Fibroblast of the aortic adventitia (primary cell): Measurements from ENCODE around the gene SARS2. TPM values are rescaled to one million over a fixed set of nuclear protein-coding genes. Genes with fewer than 3 reads are reported as not detected.

Source experiments
- DNase-seq: peaks from one replicate; pipeline ENCODE4 v3.0.0-alpha.2; 2010; ENCODE audit warnings: low read depth
- H3K4me3 ChIP-seq: 2 replicates; pipeline ENCODE4 v1.5.1; 2011; ENCODE audit warnings: low read depth, mild to moderate bottlenecking, control low read depth, low read length, moderate library complexity
- total RNA-seq: library from RNA; depleted of rRNA; stranded (reverse); fragments of >200 nt; gene quantifications from 2 replicates; pipeline ENCODE4 v1.2.3, GENCODE V29; 2012; ENCODE audit warnings: low replicate concordance
- TF ChIP-seq, protein P1 (sequence below): IDR thresholded peaks from 2 replicates; pipeline ENCODE4 v1.5.1; 2011; ENCODE audit warnings: mild to moderate bottlenecking, low read length, control low read depth, inconsistent platforms; ENCODE audit not compliant: insufficient read depth

The SARS2 gene
- total RNA-seq, 1 donor, result 15.5 TPM

DNA sequence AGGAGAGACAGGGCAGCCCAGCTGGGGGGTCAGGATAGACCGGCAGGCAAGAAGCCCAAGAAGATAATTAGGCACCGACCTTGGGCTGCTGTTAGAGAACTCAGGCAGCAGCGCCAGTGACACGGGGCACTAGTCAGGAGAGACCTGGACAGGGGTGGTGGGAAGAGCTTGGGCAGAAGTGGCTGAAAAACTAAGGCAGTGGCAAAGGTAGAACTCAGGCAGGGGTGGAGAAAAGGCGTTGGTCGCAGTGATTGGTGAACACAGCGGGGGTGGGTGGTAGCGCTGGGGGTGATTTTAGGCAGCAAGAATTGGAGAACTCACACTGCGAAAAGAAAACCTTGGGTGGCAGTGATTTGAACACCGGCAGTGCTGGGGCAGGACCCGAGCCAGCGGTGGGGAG, 22.9 kb downstream of the SARS2 start:
- no peak for DNase-seq
- TF ChIP-seq, protein P1, sequence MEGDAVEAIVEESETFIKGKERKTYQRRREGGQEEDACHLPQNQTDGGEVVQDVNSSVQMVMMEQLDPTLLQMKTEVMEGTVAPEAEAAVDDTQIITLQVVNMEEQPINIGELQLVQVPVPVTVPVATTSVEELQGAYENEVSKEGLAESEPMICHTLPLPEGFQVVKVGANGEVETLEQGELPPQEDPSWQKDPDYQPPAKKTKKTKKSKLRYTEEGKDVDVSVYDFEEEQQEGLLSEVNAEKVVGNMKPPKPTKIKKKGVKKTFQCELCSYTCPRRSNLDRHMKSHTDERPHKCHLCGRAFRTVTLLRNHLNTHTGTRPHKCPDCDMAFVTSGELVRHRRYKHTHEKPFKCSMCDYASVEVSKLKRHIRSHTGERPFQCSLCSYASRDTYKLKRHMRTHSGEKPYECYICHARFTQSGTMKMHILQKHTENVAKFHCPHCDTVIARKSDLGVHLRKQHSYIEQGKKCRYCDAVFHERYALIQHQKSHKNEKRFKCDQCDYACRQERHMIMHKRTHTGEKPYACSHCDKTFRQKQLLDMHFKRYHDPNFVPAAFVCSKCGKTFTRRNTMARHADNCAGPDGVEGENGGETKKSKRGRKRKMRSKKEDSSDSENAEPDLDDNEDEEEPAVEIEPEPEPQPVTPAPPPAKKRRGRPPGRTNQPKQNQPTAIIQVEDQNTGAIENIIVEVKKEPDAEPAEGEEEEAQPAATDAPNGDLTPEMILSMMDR, result no peak
- H3K4me3 ChIP-seq, result no peak overlapping the region

DNA sequence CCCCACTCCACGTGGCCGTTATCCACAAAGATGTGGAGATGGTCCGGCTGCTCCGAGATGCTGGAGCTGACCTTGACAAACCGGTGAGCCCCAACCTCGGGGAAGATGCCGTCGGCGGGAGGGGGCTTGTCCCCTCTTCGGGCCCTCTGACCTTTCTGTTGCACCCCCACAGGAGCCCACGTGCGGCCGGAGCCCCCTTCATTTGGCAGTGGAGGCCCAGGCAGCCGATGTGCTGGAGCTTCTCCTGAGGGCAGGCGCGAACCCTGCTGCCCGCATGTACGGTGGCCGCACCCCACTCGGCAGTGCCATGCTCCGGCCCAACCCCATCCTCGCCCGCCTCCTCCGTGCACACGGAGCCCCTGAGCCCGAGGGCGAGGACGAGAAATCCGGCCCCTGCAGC, 23.3 kb downstream of the SARS2 start:
- TF ChIP-seq, protein P1, result no peak
- H3K4me3 ChIP-seq, result no peak overlapping the region
- no peak for DNase-seq

DNA sequence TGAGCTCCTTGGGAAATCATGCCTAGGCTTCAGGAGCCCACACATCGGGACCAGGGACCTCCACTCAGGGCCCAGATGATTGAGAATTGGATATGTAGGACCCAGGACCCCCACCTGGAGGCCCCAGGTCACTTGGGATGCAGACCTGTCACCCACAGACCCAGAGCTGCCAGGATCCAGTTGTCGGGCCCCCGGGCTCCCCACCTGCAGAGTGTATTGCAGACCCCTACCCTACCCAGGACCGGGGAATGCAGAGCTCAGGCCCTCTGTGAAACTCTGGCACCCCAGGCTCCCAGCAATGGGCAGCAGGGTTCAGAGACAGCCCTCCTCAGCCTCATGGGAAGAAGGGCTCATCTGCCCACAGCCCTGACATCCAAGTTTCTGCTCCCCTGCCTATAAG, 24.9 kb downstream of the SARS2 start:
- no peak for DNase-seq
- TF ChIP-seq, protein P1, result no peak
- no peak overlapping the region for H3K4me3 ChIP-seq

DNA sequence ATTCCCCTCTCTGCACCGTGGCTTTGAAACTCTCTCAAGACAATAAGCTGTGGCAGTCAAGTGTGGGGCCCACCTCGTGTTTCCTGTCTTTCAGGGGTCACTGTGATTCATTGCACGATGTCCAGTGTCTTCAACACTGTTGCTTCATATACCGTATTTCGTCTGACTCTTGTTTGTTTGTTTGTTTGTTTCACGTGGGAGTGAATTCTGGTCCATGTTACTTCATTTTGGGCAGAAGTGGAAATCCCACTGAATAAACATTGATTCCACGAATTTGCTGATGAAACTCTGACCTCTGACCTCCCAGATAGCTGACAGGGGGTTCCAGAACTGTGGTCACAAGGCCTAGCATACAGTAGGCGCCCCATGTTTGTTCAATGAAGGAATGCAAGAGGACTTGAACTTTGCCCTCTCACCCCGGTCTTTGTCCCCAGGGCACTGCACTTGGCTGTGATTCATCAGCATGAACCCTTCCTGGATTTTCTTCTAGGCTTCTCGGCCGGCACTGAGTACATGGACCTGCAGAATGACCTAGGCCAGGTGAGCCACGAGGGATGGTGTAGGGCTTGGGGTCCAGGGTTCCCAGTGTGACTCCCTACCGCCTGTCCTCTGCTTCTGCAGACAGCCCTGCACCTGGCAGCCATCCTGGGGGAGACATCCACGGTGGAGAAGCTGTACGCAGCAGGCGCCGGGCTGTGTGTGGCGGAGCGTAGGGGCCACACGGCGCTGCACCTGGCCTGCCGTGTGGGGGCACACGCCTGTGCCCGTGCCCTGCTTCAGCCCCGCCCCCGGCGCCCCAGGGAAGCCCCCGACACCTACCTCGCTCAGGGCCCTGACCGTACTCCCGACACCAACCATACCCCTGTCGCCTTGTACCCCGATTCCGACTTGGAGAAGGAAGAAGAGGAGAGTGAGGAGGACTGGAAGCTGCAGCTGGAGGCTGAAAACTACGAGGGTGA, 25.7 kb downstream of the SARS2 start:
- no peak for DNase-seq
- TF ChIP-seq, protein P1, result no peak
- no peak overlapping the region for H3K4me3 ChIP-seq

DNA sequence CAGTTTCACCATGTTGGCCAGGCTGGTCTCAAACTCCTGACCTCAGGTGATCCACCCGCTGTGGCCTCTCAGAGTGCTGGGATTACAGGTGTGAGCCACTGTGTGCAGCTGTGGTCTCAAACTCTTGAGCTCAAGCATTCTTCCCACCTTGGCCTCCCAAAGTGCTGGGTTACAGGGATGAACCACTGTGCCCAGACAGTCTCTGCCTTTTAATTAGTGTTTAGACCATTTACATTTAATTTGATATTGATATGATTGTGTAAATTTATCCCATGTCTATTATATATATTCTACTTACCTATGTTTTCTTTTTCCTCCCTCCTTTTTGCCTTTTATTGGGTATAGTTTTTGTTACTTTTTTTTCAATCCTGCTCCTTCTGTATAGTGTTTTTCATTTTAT, 28.9 kb downstream of the SARS2 start:
- TF ChIP-seq, protein P1, result no peak
- H3K4me3 ChIP-seq, result no peak overlapping the region
- no peak for DNase-seq

DNA sequence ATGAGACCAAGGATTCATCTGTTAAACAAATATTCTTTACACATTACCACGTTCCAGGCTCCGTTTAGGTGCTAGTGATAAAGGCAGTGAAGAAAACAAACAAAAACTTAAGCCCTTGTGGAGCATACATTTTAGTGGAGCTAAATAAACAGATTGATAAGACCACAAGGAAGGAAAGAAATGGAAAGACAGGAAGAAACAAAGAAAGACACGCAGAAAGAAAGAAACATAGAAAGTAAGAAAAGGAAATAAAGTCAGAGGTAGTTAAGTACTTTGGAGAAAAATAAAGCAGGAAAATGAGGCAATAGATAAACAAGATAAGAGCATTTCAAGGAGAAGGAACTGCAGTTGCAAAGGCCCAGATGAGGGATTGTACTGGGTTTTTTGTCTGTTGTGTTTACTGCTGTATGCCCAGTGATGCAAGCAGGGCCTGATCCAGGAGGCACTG, 29.8 kb downstream of the SARS2 start:
- TF ChIP-seq, protein P1, result no peak
- peak overlapping the region; percentile 86 for H3K4me3 ChIP-seq
- peak; percentile 17 for DNase-seq
